Esophagus (tissue), 2 donors: ENCODE measurements around the gene TMEM114. TPM values are rescaled to one million over a fixed set of nuclear protein-coding genes. Genes with fewer than 3 reads are reported as not detected.

Experiments
- H3K27ac ChIP-seq, 2 donors: one replicate each; pipeline ENCODE4 v1.5.1; 2013; ENCODE audit warnings: low read depth in 2 of 2, mild to moderate bottlenecking in 2 of 2, inconsistent platforms in 1 of 2, low read length in 1 of 2, moderate library complexity in 1 of 2
- H3K27me3 ChIP-seq, 2 donors: one replicate each; pipeline ENCODE4 v1.6.1; 2013; ENCODE audit warnings: low read length in 2 of 2, control low read depth in 1 of 2, mild to moderate bottlenecking in 1 of 2; ENCODE audit not compliant: insufficient read depth in 2 of 2, control insufficient read depth in 1 of 2
- H3K36me3 ChIP-seq, 2 donors: one replicate each; pipeline ENCODE4 v1.6.1; 2013; ENCODE audit warnings: low read length in 1 of 2; ENCODE audit not compliant: control insufficient read depth in 2 of 2, insufficient read depth in 2 of 2
- H3K4me1 ChIP-seq, 2 donors: one replicate each; pipeline ENCODE4 v1.6.1; 2013; ENCODE audit warnings: low read length in 1 of 2; ENCODE audit not compliant: control insufficient read depth in 2 of 2, insufficient read depth in 2 of 2
- H3K4me3 ChIP-seq, 2 donors: one replicate each; pipeline ENCODE4 v1.5.1; 2013; ENCODE audit warnings: low read length in 2 of 2, mild to moderate bottlenecking in 2 of 2, low read depth in 1 of 2, moderate library complexity in 1 of 2
- H3K9me3 ChIP-seq, 2 donors: one replicate each; pipeline ENCODE4 v1.6.1; 2013; ENCODE audit warnings: mild to moderate bottlenecking in 2 of 2, low read depth in 1 of 2, low read length in 1 of 2, moderate library complexity in 1 of 2; ENCODE audit not compliant: control insufficient read depth in 2 of 2, insufficient read depth in 1 of 2
- WGBS, 2 donors: extraction: QIAGEN DNeasy Blood & Tissue Kit; methylation state at CpG; one replicate each; pipeline ENCODE4 v1.1.7; 2013; 5-methylcytosine and 5-hydroxymethylcytosine counted together
- polyA plus RNA-seq, 2 donors: library from polyadenylated mRNA; stranded (reverse); fragments of 200-250 nt; gene quantifications; one replicate each; pipeline ENCODE4 v1.2.3, GENCODE V29; 2013
- donor health status: healthy with polysubstance abuse.
- donor health status: Bipolar disorder and iron deficiency.

TMEM114 gene
- polyA plus RNA-seq, result under 1 TPM in 1 of 2 donors, not detected in 1; 0.26 TPM

GRCh38 chr16:8589900-8590688 lies at the start of gene TMEM114:
TSS of gene TMEM114 (minus strand) at chr16:8590511. CDS start at chr16:8589838, 673 bp downstream.
- Histone ChIP-seq H3K4me1 (peaks cover 4 to 5% of the 10 kb centered on the region in 2 donors), H3K36me3 (no peaks in the 10 kb centered on the region), H3K4me3 (peak within 1 kb of the TSS in 1 of 2 donors; percentile 7), H3K27me3 (peaks cover 3 to 24% of the 10 kb centered on the region in 2 donors), H3K27ac (no peak within 1 kb of the TSS), H3K9me3 (peaks cover 0 to 5% of the 10 kb centered on the region in 2 donors)
- 5 to 6% methylated on average over 41 of the region's 41 CpGs for WGBS, 2 donors

- 78% methylated on average over 13 of the region's 13 CpGs for WGBS, 2 donors
- Histone ChIP-seq H3K36me3 (peaks cover 4 to 63% of the 10 kb centered on the region in 2 donors), H3K9me3 (no peaks in the 10 kb centered on the region)
Observed at GRCh38 chr16:8639694-8640093, 49.4 kb upstream of the TMEM114 start.

GRCh38 chr16:8634991-8635736 lies 44.9 kb upstream of the TMEM114 start:
- peaks cover 9 to 52% of the 10 kb centered on the region in 2 donors for H3K36me3 ChIP-seq
- no peaks in the 10 kb centered on the region for H3K4me1 ChIP-seq
- no peak overlapping the region for H3K4me3 ChIP-seq
- H3K9me3 ChIP-seq, result no peaks in the 10 kb centered on the region
- WGBS, 2 donors, result 82 to 83% methylated on average over 18 of the region's 18 CpGs
- no peaks in the 10 kb centered on the region for H3K27me3 ChIP-seq
- H3K27ac ChIP-seq, result no peak overlapping the region

More at GRCh38 chr16:8639694-8640093, 49.4 kb upstream of the TMEM114 start:
- Histone ChIP-seq H3K4me1 (no peaks in the 10 kb centered on the region), H3K27me3 (no peaks in the 10 kb centered on the region), H3K4me3 (no peak overlapping the region), H3K27ac (no peak overlapping the region)

GRCh38 chr16:8632675-8633182 lies 42.4 kb upstream of the TMEM114 start:
- WGBS, 2 donors, result 81 to 91% methylated on average over 5 of the region's 5 CpGs
- H3K36me3 ChIP-seq, result peaks cover 22 to 55% of the 10 kb centered on the region in 2 donors
- H3K27ac ChIP-seq, result peak overlapping the region in 1 of 2 donors; percentile 53

GRCh38 chr16:8631818-8632465 lies 41.6 kb upstream of the TMEM114 start:
- Histone ChIP-seq H3K4me3 (no peak overlapping the region), H3K9me3 (no peaks in the 10 kb centered on the region), H3K4me1 (no peaks in the 10 kb centered on the region), H3K27ac (no peak overlapping the region), H3K36me3 (peaks cover 25 to 49% of the 10 kb centered on the region in 2 donors), H3K27me3 (no peaks in the 10 kb centered on the region)
- WGBS, 2 donors, result 66 to 68% methylated on average over 15 of the region's 15 CpGs

More at GRCh38 chr16:8632675-8633182, 42.4 kb upstream of the TMEM114 start:
- Histone ChIP-seq H3K27me3 (no peaks in the 10 kb centered on the region), H3K4me3 (no peak overlapping the region), H3K4me1 (no peaks in the 10 kb centered on the region), H3K9me3 (no peaks in the 10 kb centered on the region)

- no peak overlapping the region for H3K4me3 ChIP-seq
- H3K4me1 ChIP-seq, result no peaks in the 10 kb centered on the region
- H3K9me3 ChIP-seq, result no peaks in the 10 kb centered on the region
- 84 to 85% methylated on average over 9 of the region's 9 CpGs for WGBS, 2 donors
- H3K27ac ChIP-seq, result no peak overlapping the region
- no peaks in the 10 kb centered on the region for H3K27me3 ChIP-seq
- H3K36me3 ChIP-seq, result peaks cover 26 to 51% of the 10 kb centered on the region in 2 donors
Observed at GRCh38 chr16:8631373-8631772, 41.1 kb upstream of the TMEM114 start.

GRCh38 chr16:8630255-8630953 lies 40.1 kb upstream of the TMEM114 start:
- H3K27ac ChIP-seq, result no peak overlapping the region
- H3K27me3 ChIP-seq, result no peaks in the 10 kb centered on the region
- H3K9me3 ChIP-seq, result no peaks in the 10 kb centered on the region
- H3K36me3 ChIP-seq, result peaks cover 29 to 56% of the 10 kb centered on the region in 2 donors
- no peak overlapping the region for H3K4me3 ChIP-seq
- no peaks in the 10 kb centered on the region for H3K4me1 ChIP-seq
- WGBS, 2 donors, result 87 to 89% methylated on average over 11 of the region's 11 CpGs

- Histone ChIP-seq H3K4me1 (no peaks in the 10 kb centered on the region), H3K4me3 (no peak overlapping the region), H3K27ac (no peak overlapping the region), H3K36me3 (peaks cover 29 to 48% of the 10 kb centered on the region in 2 donors), H3K9me3 (no peaks in the 10 kb centered on the region), H3K27me3 (no peaks in the 10 kb centered on the region)
- 94 to 95% methylated on average over 16 of the region's 16 CpGs for WGBS, 2 donors
Observed at GRCh38 chr16:8628981-8629725, 38.8 kb upstream of the TMEM114 start.
